Tibial nerve (tissue), 4 donors: ENCODE measurements around the gene ZNF800.

Experiments
- EP300 ChIP-seq, 2 donors: sonication (generic); formaldehyde crosslinking; IDR thresholded peaks; one replicate each; pipeline ENCODE4 v1.6.1; 2017; ENCODE audit warnings: antibody characterized with exemption in 2 of 2, mild to moderate bottlenecking in 1 of 2
- POLR2A ChIP-seq, 2 donors: fragments of 450-650 bp; IDR thresholded peaks; one replicate each; pipeline ENCODE4 v1.6.1; 2017; ENCODE audit warnings: antibody characterized with exemption in 2 of 2, mild to moderate bottlenecking in 2 of 2, moderate library complexity in 2 of 2
- TF ChIP-seq, protein P1 (sequence below), 5 experiments: fragments of 200-600 bp in 3 of 5; fragments of 450-650 bp in 2 of 5; sonication (generic) in 3 of 5; IDR thresholded peaks; one replicate each; pipeline ENCODE4 v1.5.1; 2016 to 2019; ENCODE audit warnings: antibody characterized with exemption in 5 of 5, mild to moderate bottlenecking in 3 of 5, moderate library complexity in 2 of 5

GRCh38 chr7:127353897-127354296 is 38.6 kb downstream of the ZNF800 start:
- TF ChIP-seq, protein P1, sequence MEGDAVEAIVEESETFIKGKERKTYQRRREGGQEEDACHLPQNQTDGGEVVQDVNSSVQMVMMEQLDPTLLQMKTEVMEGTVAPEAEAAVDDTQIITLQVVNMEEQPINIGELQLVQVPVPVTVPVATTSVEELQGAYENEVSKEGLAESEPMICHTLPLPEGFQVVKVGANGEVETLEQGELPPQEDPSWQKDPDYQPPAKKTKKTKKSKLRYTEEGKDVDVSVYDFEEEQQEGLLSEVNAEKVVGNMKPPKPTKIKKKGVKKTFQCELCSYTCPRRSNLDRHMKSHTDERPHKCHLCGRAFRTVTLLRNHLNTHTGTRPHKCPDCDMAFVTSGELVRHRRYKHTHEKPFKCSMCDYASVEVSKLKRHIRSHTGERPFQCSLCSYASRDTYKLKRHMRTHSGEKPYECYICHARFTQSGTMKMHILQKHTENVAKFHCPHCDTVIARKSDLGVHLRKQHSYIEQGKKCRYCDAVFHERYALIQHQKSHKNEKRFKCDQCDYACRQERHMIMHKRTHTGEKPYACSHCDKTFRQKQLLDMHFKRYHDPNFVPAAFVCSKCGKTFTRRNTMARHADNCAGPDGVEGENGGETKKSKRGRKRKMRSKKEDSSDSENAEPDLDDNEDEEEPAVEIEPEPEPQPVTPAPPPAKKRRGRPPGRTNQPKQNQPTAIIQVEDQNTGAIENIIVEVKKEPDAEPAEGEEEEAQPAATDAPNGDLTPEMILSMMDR (IDR thresholded peaks at IDR 0.05), result no peak
- TF ChIP-seq POLR2A (IDR thresholded peaks at IDR 0.05) (no peak), EP300 (IDR thresholded peaks at IDR 0.05) (no peak)
